Stimulated activated CD8-positive, alpha-beta memory T cell treated with anti-CD3 and anti-CD28 coated beads, Interleukin-15, amount 100 ng/mL, for 24 hours (primary cell): Measurements from ENCODE around the gene MTTP.

Experiments
- DNase-seq: peaks from one replicate; pipeline ENCODE4 v3.0.0-alpha.2; 2020; ENCODE audit warnings: low read depth

Gene MTTP

GRCh38 chr4:99670409-99671073 lies 95.9 kb downstream of the MTTP start:
- DNase-seq, result no peak
